Measurements from ENCODE around the gene TAC4.
A peak's percentile ranks its signal among the peaks of the same experiment; 100 is the strongest.

TAC4 gene

DNA sequence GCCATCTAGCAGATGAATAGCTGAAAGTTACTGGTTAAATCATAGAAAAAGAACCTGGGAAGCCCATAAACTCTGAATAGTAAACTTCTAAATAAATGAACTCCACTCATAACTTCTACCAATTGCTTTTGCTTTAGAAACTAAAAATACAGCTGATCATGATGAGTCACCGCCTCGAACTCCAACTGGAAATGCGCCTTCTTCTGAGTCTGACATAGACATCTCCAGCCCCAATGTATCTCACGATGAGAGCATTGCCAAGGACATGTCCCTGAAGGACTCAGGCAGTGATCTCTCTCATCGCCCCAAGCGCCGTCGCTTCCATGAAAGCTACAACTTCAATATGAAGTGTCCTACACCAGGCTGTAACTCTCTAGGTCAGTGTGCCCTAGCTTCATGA lies 49.7 kb downstream of the TAC4 start:
- Histone ChIP-seq H3K4me3 (ENCODE audit: control insufficient read depth in 1 of 7, extremely low read depth in 1 of 7, insufficient read depth in 4 of 7, low read depth in 2 of 7, low read length in 6 of 7) (no peak overlapping the region), H3K9me3 (ENCODE audit: control extremely low read depth in 1 of 5, control insufficient read depth in 4 of 5, insufficient read depth in 2 of 5, low read depth in 1 of 5, low read length in 4 of 5) (no peaks in the 10 kb centered on the region), H3K27me3 (replicated peaks in 2 of 5; ENCODE audit: control insufficient read depth in 4 of 5, insufficient read depth in 5 of 5, low read length in 4 of 5) (no peaks in the 10 kb centered on the region), H3K4me1 (ENCODE audit: control extremely low read depth in 1 of 4, control insufficient read depth in 4 of 4, insufficient read depth in 4 of 4, low read length in 3 of 4) (peaks cover 0 to 13% (median 3%) of the 10 kb centered on the region in 4 experiments), H3K27ac (ENCODE audit: insufficient read depth in 1 of 2, low read depth in 1 of 2, low read length in 2 of 2, poor library complexity in 1 of 2, severe bottlenecking in 2 of 2) (no peak overlapping the region), H3K36me3 (ENCODE audit: control insufficient read depth in 4 of 4, insufficient read depth in 4 of 4, low read length in 3 of 4) (peaks cover 23 to 76% (median 52%) of the 10 kb centered on the region in 4 experiments)
- WGBS (ENCODE audit: insufficient coverage), result 98% methylated on average over 8 of the region's 8 CpGs
- ChIA-PET POLR2A (interaction anchor here (0.6 kb wide), 1 partner anchor 16 kb away, joined by 3 read pairs; no protein-coding TSS in a partner anchor), CTCF (interaction anchor here (0.8 to 1.9 kb wide), 8 partner anchors 9 to 89 kb away, joined by 3 to 7 read pairs (median 4); partner anchors contain the start of gene FAM117A)
- DNase-seq, result no peak

DNA sequence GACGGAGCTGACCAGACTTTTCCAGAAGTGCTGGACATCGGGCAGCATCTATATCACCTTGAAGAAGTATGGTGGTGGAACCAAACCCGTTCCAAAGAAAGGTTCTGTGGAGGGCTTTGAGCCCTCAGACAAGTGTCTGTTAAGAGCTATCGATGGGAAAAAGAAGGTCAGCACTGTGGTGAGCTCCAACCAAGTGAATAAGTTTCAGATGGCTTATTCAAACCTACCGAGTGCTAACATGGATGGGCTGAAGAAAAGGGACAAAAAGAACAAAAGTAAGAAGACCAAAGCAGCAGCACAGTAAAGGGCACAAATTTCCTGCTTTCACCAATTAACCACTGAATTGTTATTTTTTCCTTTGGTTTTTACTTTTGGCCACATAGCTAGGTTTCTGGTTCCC lies 52.5 kb downstream of the TAC4 start:
- H3K27ac ChIP-seq (ENCODE audit: insufficient read depth in 1 of 2, low read depth in 1 of 2, low read length in 2 of 2, poor library complexity in 1 of 2, severe bottlenecking in 2 of 2), result peak overlapping the region in 1 of 2 experiments; percentile 10
- POLR2A ChIA-PET, result no interaction called here
- peaks cover 0 to 16% (median 3%) of the 10 kb centered on the region in 4 experiments for H3K4me1 ChIP-seq (ENCODE audit: control extremely low read depth in 1 of 4, control insufficient read depth in 4 of 4, insufficient read depth in 4 of 4, low read length in 3 of 4)
- H3K36me3 ChIP-seq (ENCODE audit: control insufficient read depth in 4 of 4, insufficient read depth in 4 of 4, low read length in 3 of 4), result peaks cover 29 to 77% (median 59%) of the 10 kb centered on the region in 4 experiments
- no peak for DNase-seq
- H3K4me3 ChIP-seq (ENCODE audit: control insufficient read depth in 1 of 7, extremely low read depth in 1 of 7, insufficient read depth in 4 of 7, low read depth in 2 of 7, low read length in 6 of 7), result no peak overlapping the region
- CTCF ChIA-PET, result interaction anchor here (0.8 to 1.4 kb wide), 3 partner anchors 10 to 201 kb away, joined by 3 to 5 read pairs (median 4); no protein-coding TSS in a partner anchor
- H3K27me3 ChIP-seq (replicated peaks in 2 of 5; ENCODE audit: control insufficient read depth in 4 of 5, insufficient read depth in 5 of 5, low read length in 4 of 5), result no peaks in the 10 kb centered on the region
- no peaks in the 10 kb centered on the region for H3K9me3 ChIP-seq (ENCODE audit: control extremely low read depth in 1 of 5, control insufficient read depth in 4 of 5, insufficient read depth in 2 of 5, low read depth in 1 of 5, low read length in 4 of 5)
- WGBS (ENCODE audit: insufficient coverage), result 98% methylated on average over 4 of the region's 5 CpGs

DNA sequence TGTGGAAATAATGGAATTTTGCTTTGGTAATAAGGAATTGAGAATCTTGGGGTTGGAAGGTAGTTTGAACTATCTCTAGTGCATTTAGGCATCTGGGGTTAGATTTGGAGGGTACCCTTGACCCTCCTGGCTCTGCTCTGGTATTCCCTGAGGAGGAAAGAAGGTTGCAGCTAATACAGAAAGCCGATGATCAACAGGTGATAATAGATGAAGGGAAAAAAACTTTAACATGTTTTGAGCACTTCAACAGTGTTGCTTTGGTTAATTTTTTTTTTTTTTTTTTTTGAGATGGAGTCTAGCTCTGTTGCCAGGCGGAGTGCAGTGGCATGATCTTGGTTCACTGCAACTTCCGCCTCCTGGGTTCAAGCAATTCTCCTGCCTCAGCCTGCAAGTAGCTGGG lies 54.6 kb downstream of the TAC4 start:
- no peak for DNase-seq
- H3K27me3 ChIP-seq (replicated peaks in 2 of 5; ENCODE audit: control insufficient read depth in 4 of 5, insufficient read depth in 5 of 5, low read length in 4 of 5), result no peaks in the 10 kb centered on the region
- H3K9me3 ChIP-seq (ENCODE audit: control extremely low read depth in 1 of 5, control insufficient read depth in 4 of 5, insufficient read depth in 2 of 5, low read depth in 1 of 5, low read length in 4 of 5), result no peaks in the 10 kb centered on the region
- POLR2A ChIA-PET, result no interaction called here
- peaks cover 0 to 25% (median 14%) of the 10 kb centered on the region in 4 experiments for H3K4me1 ChIP-seq (ENCODE audit: control extremely low read depth in 1 of 4, control insufficient read depth in 4 of 4, insufficient read depth in 4 of 4, low read length in 3 of 4)
- 95% methylated on average over 2 of the region's 3 CpGs for WGBS (ENCODE audit: insufficient coverage)
- H3K4me3 ChIP-seq (ENCODE audit: control insufficient read depth in 1 of 7, extremely low read depth in 1 of 7, insufficient read depth in 4 of 7, low read depth in 2 of 7, low read length in 6 of 7), result no peak overlapping the region
- H3K36me3 ChIP-seq (ENCODE audit: control insufficient read depth in 4 of 4, insufficient read depth in 4 of 4, low read length in 3 of 4), result peaks cover 20 to 62% (median 45%) of the 10 kb centered on the region in 4 experiments
- no peak overlapping the region for H3K27ac ChIP-seq (ENCODE audit: insufficient read depth in 1 of 2, low read depth in 1 of 2, low read length in 2 of 2, poor library complexity in 1 of 2, severe bottlenecking in 2 of 2)
- CTCF ChIA-PET, result interaction anchor here (1.0 to 1.6 kb wide), 2 partner anchors 37 to 59 kb away, joined by 4 to 5 read pairs; no protein-coding TSS in a partner anchor

DNA sequence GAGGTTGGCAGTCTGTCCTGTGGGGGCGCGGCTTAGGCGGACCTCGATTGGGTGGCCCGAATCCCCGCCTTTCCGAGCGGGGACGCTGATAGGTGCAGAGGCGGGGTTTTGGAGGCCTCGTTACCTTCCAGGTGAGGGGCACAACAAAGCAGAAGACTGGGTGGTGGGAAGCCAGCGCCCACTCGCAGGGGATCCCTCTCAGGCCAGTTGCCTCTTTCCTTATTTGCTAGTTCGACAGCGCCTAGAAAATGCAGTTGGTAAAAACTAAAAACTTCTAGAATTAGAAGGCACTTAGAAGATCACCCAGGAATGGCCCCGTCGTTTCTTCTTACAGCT lies 58.7 kb downstream of the TAC4 start:
- Histone ChIP-seq H3K27me3 (replicated peaks in 2 of 5; ENCODE audit: control insufficient read depth in 4 of 5, insufficient read depth in 5 of 5, low read length in 4 of 5) (no peaks in the 10 kb centered on the region), H3K36me3 (ENCODE audit: control insufficient read depth in 4 of 4, insufficient read depth in 4 of 4, low read length in 3 of 4) (peaks cover 11 to 35% (median 21%) of the 10 kb centered on the region in 4 experiments), H3K9me3 (ENCODE audit: control extremely low read depth in 1 of 5, control insufficient read depth in 4 of 5, insufficient read depth in 2 of 5, low read depth in 1 of 5, low read length in 4 of 5) (no peaks in the 10 kb centered on the region), H3K4me1 (ENCODE audit: control extremely low read depth in 1 of 4, control insufficient read depth in 4 of 4, insufficient read depth in 4 of 4, low read length in 3 of 4) (peaks cover 9 to 28% (median 23%) of the 10 kb centered on the region in 4 experiments), H3K4me3 (ENCODE audit: control insufficient read depth in 1 of 7, extremely low read depth in 1 of 7, insufficient read depth in 4 of 7, low read depth in 2 of 7, low read length in 6 of 7) (peak overlapping the region; percentile 55 to 99 (median 96)), H3K27ac (ENCODE audit: insufficient read depth in 1 of 2, low read depth in 1 of 2, low read length in 2 of 2, poor library complexity in 1 of 2, severe bottlenecking in 2 of 2) (peak overlapping the region; percentile 20 to 59)
- under 1% methylated on average over 11 of the region's 17 CpGs for WGBS (ENCODE audit: insufficient coverage)
- CTCF ChIA-PET, result no interaction called here
- POLR2A ChIA-PET, result interaction anchor here (0.6 to 3.0 kb wide), 7 partner anchors 26 to 66 kb away, joined by 3 to 40 read pairs (median 4); partner anchors contain the start of gene FAM117A
- no peak for DNase-seq

DNA sequence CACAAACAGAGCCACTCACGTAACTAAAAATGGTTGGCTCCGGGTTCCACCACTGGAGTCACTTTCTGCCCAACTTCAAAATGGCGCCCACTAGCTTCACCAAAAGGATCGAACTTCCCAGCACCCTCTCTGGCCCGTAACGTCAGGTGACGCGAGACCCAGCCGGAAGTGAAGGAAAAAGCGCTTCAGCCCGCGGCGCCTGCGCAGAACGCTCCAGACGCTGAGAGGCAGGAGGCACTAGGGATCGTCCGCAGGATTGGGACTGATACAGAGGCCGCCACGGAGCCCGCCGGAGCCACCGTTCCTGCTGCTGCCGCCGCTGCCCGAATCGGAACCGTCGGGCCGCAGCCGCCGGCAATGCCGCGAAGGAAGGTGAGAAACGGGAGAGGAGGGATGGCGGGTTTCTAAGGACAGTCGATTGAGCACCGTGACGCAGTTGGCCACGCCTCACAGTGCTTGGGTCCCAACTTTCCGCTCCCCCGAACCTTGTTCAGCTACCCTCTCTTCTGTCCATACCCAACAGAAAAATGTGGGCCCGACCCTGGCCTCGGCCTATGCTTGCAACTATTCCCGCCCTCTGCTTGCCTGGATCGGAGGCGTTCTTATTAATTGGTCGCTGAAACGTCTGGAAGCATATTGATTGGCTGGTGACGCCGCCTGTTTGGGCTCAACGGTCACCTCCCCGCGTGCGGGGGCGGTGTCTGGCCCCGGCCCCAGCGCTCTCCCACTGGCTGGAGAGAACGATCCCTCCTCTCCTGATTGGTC lies 59.2 kb downstream of the TAC4 start, which contains the start of gene KAT7:
Gene KAT7, plus strand, starts transcription at position 204 of the 765 bp plus-strand sequence. Its CDS starts 154 bp downstream, at position 358.
- Histone ChIP-seq H3K9me3 (ENCODE audit: control extremely low read depth in 1 of 5, control insufficient read depth in 4 of 5, insufficient read depth in 2 of 5, low read depth in 1 of 5, low read length in 4 of 5) (no peaks in the 10 kb centered on the region), H3K4me1 (ENCODE audit: control extremely low read depth in 1 of 4, control insufficient read depth in 4 of 4, insufficient read depth in 4 of 4, low read length in 3 of 4) (peaks cover 9 to 34% (median 23%) of the 10 kb centered on the region in 4 experiments), H3K27ac (ENCODE audit: insufficient read depth in 1 of 2, low read depth in 1 of 2, low read length in 2 of 2, poor library complexity in 1 of 2, severe bottlenecking in 2 of 2) (peak within 1 kb of the TSS; percentile 97 to 98), H3K4me3 (ENCODE audit: control insufficient read depth in 1 of 7, extremely low read depth in 1 of 7, insufficient read depth in 4 of 7, low read depth in 2 of 7, low read length in 6 of 7) (peak within 1 kb of the TSS; percentile 79 to 99 (median 96)), H3K36me3 (ENCODE audit: control insufficient read depth in 4 of 4, insufficient read depth in 4 of 4, low read length in 3 of 4) (peaks cover 11 to 29% (median 16%) of the 10 kb centered on the region in 4 experiments), H3K27me3 (replicated peaks in 2 of 5; ENCODE audit: control insufficient read depth in 4 of 5, insufficient read depth in 5 of 5, low read length in 4 of 5) (no peaks in the 10 kb centered on the region)
- peak; percentile 100 for DNase-seq
- POLR2A ChIA-PET, result interaction anchor here (0.6 to 3.0 kb wide), 12 partner anchors 12 to 149 kb away, joined by 3 to 40 read pairs (median 4); partner anchors contain the start of genes FAM117A and SLC35B1
- WGBS (ENCODE audit: insufficient coverage), result 0% methylated on average over 53 of the region's 59 CpGs
- CTCF ChIA-PET, result interaction anchor here (0.6 to 4.4 kb wide), 2 partner anchors 12 to 72 kb away, joined by 3 to 18 read pairs; no protein-coding TSS in a partner anchor

All from common myeloid progenitor, CD34-positive (primary cell).